Peyer's patch (tissue), 4 donors: Measurements from ENCODE around the gene RAD51B.

Experiments
- POLR2A ChIP-seq, 2 donors: fragments of 450-650 bp; IDR thresholded peaks; one replicate each; pipeline ENCODE4 v1.5.1; 2017; ENCODE audit warnings: antibody characterized with exemption in 2 of 2, mild to moderate bottlenecking in 2 of 2, moderate library complexity in 2 of 2
- TF ChIP-seq, protein P1 (sequence below), 6 experiments: fragments of 450-650 bp in 4 of 6; fragments of 200-600 bp in 2 of 6; sonication (generic) in 1 of 6; IDR thresholded peaks; one replicate each; pipeline ENCODE4 v1.5.1; 2017 to 2019; ENCODE audit warnings: antibody characterized with exemption in 6 of 6, mild to moderate bottlenecking in 3 of 6, moderate library complexity in 1 of 6

DNA sequence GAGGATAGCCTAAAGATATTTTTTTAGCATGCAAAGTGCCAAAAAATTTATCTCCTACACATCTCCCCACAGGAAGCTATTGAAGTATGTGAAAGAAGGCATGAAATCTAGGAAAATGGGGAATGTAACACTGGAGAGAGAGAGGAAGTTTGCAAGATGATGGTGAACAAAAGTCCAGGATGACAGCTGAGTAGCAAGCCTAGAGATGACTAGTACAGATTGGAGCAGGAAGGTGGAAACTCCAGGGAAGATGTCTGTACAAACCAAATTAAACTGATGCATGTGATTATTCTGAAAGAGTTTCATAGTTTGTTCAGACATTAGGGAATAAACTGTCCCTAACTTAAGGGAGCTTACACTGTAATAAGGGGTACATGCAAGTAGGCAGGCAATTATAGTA, 99.3 kb downstream of the RAD51B start:
- TF ChIP-seq, protein P1, sequence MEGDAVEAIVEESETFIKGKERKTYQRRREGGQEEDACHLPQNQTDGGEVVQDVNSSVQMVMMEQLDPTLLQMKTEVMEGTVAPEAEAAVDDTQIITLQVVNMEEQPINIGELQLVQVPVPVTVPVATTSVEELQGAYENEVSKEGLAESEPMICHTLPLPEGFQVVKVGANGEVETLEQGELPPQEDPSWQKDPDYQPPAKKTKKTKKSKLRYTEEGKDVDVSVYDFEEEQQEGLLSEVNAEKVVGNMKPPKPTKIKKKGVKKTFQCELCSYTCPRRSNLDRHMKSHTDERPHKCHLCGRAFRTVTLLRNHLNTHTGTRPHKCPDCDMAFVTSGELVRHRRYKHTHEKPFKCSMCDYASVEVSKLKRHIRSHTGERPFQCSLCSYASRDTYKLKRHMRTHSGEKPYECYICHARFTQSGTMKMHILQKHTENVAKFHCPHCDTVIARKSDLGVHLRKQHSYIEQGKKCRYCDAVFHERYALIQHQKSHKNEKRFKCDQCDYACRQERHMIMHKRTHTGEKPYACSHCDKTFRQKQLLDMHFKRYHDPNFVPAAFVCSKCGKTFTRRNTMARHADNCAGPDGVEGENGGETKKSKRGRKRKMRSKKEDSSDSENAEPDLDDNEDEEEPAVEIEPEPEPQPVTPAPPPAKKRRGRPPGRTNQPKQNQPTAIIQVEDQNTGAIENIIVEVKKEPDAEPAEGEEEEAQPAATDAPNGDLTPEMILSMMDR (IDR thresholded peaks at IDR 0.05) = no peak
- TF ChIP-seq POLR2A (IDR thresholded peaks at IDR 0.05) = no peak
